Posterior vena cava (tissue), 2 donors: ENCODE measurements around the gene SNPH. TPM values are rescaled to one million over a fixed set of nuclear protein-coding genes. Genes with fewer than 3 reads are reported as not detected.
"Not testable (repeated sequence)": the region's sequence is repeated elsewhere in the genome, so short reads cannot be mapped to it uniquely, and the experiment has no call there.

Experiments used
- DNase-seq: peaks from one replicate; pipeline ENCODE4 v3.0.0-alpha.2; 2020; ENCODE audit warnings: low spot score
- intact Hi-C, 2 donors: fragments of 100-400 bp; cut with DNase I; formaldehyde crosslinking; loops; one replicate each; pipeline versions ENCODE4 v1.14.1 to v1.14.2; 2022 to 2023
- long read RNA-seq, 2 donors: library from polyadenylated mRNA; unstranded; transcript quantifications; one replicate each; pipeline ENCODE4 v2.0.0, GENCODE V29; 2020 to 2021
- total RNA-seq, 2 donors: library from RNA; stranded (reverse); fragmentation: NEBNext Ultra II Directional; extraction: Animal tissue kit (Norgen Biotek cat#: 25700); gene quantifications; one replicate each; pipeline ENCODE4 v1.2.1, GENCODE V29; 2021
- donor health status: DM: yes; HTN: yes; CAD: no.
- donor health status: DM: yes; HTN: yes; CAD: no.

Gene SNPH, protein sequence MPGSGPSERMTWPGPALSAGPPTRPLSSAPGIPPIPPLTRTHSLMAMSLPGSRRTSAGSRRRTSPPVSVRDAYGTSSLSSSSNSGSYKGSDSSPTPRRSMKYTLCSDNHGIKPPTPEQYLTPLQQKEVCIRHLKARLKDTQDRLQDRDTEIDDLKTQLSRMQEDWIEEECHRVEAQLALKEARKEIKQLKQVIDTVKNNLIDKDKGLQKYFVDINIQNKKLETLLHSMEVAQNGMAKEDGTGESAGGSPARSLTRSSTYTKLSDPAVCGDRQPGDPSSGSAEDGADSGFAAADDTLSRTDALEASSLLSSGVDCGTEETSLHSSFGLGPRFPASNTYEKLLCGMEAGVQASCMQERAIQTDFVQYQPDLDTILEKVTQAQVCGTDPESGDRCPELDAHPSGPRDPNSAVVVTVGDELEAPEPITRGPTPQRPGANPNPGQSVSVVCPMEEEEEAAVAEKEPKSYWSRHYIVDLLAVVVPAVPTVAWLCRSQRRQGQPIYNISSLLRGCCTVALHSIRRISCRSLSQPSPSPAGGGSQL
- 10 to 100 TPM in 1 of 2 donors, 1 to 10 TPM in 1; 8.9 to 11.9 TPM for total RNA-seq
- long read RNA-seq, donor 1, full-length matches to known transcripts: 1 of 17 reads
- long read RNA-seq, donor 1, partial matches to known transcripts: 15 of 17 reads
- long read RNA-seq, donor 1, other reads (novel, unspliced or antisense): 1 of 17 reads
- long read RNA-seq, donor 2, partial matches to known transcripts: 1 of 30 reads
- long read RNA-seq, donor 2, other reads (novel, unspliced or antisense): 29 of 30 reads

- intact Hi-C loops: loop anchor here in 1 of 2 donors (2.0 kb wide), 1 partner anchor 36 kb away; no protein-coding TSS in a partner anchor
- DNase-seq: peak; percentile 88
Measured at GRCh38 chr20:1266167-1266973, at the start of gene SNPH. Gene SNPH, plus strand, starts transcription at chr20:1266294. Its CDS starts 29,946 bp downstream, at chr20:1296240.

- intact Hi-C loops, DNase-seq: not testable (repeated sequence)
Measured at GRCh38 chr20:1216527-1217427, 49.3 kb upstream of the SNPH start.

GRCh38 chr20:1222750-1223149 lies 43.3 kb upstream of the SNPH start:
- intact Hi-C loops, DNase-seq: not testable (repeated sequence)

DNA sequence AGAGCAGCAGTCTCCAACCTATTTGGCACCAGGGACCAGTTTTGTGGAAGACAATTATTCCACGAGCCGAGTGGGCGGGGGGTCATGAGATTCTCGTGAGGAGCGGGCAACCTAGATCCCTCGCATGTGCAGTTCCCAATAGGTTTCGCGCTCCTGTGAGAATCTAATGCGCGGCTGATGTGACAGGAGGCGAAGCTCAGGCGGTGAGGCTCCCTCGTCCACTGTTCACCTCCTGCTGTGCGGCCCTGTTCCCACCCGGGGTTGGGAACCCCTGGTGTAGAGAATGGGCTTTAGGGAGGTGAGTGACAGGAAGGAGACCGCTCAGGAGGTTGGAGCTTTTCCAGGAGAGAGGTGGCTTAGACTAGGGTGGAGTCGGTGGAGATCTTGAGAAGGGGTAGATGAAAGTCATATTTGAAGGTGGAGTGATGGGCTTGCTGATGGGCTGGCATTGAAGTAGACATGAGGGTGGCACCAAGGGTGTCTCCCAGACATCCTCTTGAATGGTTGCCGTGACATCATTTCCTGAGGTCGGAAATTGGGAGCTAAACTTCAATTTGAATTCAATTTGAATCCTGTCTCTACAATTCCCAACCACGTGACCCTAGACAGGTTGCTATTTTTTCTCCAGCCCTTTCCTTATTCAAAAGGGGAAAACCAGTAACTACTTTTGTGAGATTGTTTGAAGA lies 41.7 kb upstream of the SNPH start:
- no peak for DNase-seq
- intact Hi-C loops: no loop called here

GRCh38 chr20:1225263-1225782 lies 40.8 kb upstream of the SNPH start:
- peak; percentile 85 for DNase-seq
- intact Hi-C loops: no loop called here

GRCh38 chr20:1225783-1226654 lies 40.1 kb upstream of the SNPH start, which contains the start of gene RAD21L1:
Gene RAD21L1, plus strand, starts transcription at chr20:1226044. Its CDS starts 2,410 bp downstream, at chr20:1228454.
- intact Hi-C loops: no loop called here
- peak; percentile 93 for DNase-seq

DNA sequence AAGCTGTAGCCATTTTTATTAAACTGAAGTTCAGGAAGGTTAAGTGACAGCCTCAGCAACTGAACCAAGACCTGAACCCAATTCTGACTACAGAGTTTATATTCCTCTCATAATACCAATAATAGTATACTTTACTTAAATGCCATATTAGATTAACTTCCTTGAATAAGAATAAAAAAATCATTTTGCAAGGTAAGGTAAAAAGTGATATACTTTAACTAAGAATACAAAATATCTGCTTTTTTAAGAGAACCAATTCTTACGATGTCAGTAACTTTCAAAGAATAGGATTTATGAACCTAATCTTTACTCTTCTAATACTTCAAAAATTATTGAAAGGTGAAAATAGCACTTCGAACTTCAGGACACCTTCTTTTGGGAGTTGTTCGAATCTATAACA lies 36.6 kb upstream of the SNPH start:
- intact Hi-C loops: no loop called here
- DNase-seq: no peak

- intact Hi-C loops: no loop called here
- no peak for DNase-seq
Measured at GRCh38 chr20:1232286-1233111, 33.6 kb upstream of the SNPH start.

GRCh38 chr20:1240549-1240948 lies 25.5 kb upstream of the SNPH start:
- intact Hi-C loops: no loop called here
- no peak for DNase-seq

GRCh38 chr20:1241456-1241855 lies 24.6 kb upstream of the SNPH start:
- no peak for DNase-seq
- intact Hi-C loops: no loop called here

DNA sequence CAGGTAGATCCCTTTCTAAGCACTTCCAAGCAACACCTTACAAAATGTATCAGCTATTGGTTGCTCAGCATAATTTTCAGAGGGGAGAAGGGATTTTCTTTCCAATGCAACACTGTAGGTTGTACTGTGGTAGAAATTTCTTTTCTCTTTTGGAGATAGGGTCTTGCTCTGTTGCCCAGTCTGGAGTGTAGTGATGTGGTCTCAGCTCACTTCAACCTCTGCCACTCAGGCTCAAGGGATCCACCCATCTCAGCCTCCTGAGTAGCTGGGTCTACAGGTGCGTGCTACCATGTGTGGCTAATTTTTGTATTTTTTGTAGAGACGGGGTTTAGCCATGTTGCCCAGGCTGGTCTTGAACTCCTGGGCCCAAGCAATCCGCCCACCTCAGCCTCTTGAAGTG lies 24.0 kb upstream of the SNPH start:
- intact Hi-C loops: no loop called here
- no peak for DNase-seq

DNA sequence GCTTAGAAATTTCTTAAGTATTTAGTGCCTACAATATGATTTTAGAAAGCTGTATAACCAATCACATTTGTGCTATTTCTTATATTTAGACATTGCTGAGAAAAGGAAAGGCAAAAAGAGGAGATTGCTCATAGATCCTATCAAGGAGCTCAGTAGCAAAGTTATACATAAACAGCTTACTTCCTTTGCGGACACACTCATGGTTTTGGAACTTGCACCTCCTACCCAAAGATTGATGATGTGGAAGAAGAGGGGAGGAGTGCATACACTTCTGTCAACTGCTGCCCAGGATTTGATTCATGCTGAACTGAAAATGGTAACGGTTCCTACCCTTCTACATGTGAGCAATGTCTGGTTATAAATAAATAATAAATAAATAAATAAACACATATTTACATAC lies 23.6 kb upstream of the SNPH start:
- intact Hi-C loops: no loop called here
- no peak for DNase-seq

DNA sequence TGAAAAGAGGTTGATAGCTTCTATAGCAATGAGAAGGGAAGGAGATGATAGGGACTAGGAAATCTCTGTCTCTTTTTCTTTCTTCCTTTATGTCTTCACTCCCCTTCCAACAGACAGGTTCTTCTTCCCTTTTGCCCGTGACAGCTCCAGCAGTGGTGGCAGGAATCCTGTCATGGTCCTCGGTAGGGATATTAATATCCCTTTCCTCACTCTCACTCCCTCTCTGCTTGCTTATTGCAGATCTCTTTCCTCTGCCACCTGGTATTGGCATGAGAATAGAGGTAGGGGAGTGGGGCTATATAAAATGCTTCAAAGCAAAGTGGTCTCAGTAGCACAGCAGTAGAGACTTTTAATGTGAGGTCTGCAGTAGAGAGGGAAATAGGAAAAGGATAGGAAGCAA lies 20.5 kb upstream of the SNPH start:
- DNase-seq: no peak
- intact Hi-C loops: no loop called here

DNA sequence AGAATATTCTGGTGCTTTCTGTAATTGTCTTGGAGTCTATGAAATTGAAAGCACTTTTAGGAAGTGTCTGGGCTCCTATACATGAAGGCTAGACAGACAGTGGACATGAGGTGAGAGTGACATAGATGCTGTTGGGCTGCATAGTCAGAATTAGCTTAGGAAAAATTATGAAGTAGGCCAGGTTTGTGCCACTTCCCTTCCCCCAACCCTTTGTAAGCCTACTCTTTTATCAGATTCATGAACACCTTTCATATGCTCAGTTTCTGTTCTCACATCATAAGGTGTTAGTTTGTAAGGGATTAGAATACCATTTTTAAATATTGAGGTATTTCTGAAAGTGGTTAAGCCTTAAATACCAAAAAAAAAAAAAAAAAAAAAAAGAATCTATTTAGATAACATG lies 18.4 kb upstream of the SNPH start:
- no peak for DNase-seq
- intact Hi-C loops: no loop called here

GRCh38 chr20:1250282-1250681 lies 15.8 kb upstream of the SNPH start:
- DNase-seq, intact Hi-C loops: not testable (repeated sequence)

- no peak for DNase-seq
Measured at GRCh38 chr20:1252416-1252815, 13.7 kb upstream of the SNPH start.

More at GRCh38 chr20:1252416-1252815, 13.7 kb upstream of the SNPH start:
- intact Hi-C loops: no loop called here
